Activated T-cell treated with anti-CD3 and anti-CD28 coated beads for 24 hours (primary cell): ENCODE measurements around the gene C1orf74.

Experiments
- DNase-seq: peaks from one replicate; pipeline ENCODE4 v3.0.0-alpha.2; 2020; ENCODE audit warnings: low read depth

C1orf74 gene

DNA sequence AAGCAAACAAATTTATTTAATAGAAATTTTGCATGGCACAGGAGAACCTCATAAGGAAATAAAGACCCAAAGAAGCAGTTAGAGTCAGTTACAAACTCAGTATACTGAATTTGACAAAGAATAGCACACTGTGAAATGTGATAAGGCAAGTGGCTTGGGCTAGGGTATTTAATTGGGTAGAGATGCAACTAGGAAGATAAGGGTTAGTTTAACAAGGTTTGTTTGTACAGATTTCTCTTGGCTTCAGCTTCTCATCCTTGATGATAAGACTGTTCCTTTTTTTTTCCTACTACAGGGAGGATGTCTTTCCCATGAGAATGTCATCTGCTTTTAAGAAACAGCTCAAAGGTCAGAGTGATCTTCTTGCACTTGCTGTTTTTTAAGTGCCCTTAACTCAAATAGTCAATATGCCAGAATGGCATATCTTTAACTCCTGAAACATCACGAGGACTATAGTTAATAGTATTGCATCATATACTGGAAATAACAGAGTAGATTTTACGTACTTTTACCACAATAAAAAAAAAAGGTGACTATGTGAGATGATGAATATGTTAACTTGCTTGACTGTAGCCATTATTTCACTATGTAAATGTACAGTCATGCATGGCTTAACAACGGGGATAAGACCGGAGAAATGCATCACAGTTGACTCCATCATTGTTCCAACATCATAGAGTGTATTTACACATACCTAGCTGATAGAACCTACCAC is 37.8 kb downstream of the C1orf74 start:
- no peak for DNase-seq

DNA sequence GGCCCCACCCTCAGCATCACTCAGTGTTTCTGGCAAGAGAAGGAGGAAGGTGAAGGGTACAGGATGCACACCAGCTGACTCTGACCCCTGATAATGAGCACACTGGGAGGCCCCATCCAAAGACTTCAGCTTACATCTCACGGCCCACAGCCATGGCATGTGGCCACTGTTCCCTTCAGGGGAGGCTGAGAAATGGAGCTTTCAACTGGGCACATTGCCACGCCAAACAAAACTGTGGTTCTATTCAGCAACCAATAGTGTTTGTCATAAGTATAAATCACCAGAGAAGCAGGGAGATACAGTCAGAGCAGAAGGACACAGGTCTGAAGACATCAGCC is 41.2 kb downstream of the C1orf74 start:
- no peak for DNase-seq

DNA sequence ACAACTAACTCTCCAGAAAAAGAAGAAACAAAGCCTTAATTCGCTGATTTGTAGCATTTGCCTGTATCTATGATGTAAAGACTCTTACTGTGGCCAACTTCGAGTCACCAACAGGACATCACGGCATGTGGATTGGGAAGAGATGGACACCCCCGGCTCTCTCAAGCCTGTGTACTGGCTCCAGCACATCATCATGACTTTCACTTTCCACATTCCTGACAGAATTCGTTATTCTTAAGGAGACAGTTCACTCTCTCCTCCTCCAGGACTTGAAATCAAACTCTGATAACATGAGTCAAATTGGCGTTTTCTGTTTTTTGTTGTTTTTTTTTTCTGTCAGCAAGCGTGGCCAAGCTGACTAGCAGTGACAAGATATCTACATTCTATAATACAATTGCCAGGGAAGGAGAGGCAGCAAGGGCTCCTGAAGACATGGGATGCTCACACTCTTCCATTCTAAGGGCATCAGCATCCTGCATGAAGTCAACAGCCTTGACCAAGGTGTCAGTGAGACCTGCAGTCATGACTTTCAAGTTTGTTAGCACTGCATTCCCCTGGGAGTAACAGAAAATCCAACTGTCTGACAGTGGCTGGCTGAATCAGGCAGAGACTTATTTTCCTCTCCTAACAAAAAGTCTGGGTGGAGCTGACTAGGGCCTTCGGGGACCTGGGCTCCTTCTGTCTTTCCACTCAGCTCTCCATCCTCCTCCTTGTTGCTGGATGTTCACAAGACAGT is 41.8 kb downstream of the C1orf74 start:
- no peak for DNase-seq

DNA sequence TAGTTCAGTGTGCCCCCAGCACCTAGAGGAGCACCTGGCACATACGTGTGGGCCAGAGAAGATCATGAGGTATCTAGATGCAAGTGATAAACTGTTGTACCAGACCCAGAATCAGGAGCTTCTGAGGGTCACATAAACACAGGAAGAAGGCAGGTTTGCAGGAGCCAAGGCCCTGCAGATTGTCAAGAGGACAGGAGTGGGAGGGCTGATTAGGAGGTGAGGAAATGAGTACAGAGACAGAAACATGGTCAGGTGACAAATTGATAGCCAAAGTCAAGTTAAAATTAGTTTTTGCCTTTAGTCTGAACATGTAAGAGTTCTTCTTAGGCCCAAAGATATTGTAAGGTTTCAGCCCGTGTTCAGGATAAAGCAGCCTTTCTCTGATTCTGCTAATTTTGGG is 42.5 kb downstream of the C1orf74 start:
- no peak for DNase-seq

DNA sequence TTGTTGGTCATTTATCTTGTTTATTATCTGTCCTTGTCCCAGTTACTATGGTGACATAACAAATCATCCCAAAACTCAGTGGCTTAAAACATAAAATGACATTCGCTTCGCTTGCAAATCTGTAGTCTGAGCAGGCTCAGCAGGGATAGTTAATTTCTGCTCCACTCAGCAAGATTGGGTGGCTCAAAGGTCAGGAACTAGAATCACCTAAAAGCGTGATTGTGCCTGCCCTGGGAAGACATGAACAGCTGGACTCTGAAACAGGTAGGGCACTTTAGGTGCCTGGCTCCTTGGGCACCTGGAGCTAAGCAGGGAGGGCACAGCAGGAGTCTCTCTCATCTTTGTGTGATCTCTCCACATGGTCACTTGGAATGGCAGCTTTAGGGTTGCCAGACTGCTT is 43.2 kb downstream of the C1orf74 start:
- no peak for DNase-seq

DNA sequence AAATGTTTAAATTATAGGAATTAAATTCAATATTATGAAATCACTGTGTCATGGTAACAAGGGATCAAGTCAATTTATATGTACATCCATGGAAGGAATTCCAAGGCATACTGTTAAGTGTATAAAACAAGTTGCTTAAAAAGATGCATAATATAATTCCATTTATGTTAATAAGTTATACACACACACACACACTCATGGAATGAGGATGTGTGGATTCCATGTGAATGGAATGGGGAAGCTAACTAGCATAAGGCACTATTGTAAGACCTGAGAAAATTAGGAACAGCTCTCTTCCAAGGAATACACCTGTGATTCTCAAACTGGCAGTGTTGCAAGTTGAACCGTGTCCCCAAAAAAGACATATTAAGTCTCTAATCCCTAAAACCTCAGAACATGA is 46.1 kb downstream of the C1orf74 start:
- no peak for DNase-seq

DNA sequence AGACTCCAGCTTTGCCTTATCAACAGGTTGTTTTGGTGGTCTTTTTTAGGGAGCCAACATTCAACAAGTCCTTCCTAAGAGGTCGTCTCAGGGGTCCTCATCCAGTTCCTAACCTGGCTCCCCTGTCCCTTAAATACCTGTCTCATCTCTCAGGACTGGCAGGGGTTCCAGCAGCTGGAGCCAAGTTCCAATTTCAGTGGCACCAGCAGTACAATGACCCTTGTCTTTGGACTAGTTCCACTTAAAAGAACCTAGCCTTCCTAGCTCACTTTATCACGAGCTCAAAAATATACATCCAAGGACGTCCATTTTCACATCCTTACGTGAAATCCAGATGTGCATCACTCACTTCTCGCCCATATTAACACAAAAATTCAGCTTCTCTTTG is 47.2 kb downstream of the C1orf74 start:
- DNase-seq = no peak

DNA sequence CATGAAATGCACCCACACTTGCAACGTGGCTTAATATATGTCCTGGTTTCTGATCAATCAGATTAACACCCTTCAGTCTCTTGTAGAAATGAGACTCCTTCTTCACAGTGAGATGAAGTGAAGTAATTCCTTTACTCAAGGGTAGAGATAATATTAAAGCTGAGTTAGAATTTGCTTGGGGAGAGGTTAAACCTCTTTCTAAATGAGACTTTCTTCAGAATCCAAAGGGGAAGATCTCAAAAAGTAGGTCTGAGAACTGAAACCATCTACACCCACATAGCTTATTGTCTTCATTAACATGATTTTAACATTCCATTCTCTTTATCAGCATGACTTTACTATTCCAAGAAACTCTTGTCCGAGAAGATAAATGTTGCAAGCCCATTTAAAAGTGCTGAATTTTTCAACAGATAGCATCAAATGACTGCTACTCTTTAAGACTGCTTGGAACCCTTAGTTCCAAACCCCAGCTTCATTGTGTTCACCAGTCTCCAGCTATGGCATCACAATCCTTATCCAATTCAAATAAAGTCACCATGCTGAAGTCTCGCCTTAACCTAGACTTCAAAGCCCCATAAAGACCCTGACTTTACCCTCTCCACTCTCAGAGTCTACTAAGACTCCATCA is 47.8 kb downstream of the C1orf74 start:
- DNase-seq = no peak

DNA sequence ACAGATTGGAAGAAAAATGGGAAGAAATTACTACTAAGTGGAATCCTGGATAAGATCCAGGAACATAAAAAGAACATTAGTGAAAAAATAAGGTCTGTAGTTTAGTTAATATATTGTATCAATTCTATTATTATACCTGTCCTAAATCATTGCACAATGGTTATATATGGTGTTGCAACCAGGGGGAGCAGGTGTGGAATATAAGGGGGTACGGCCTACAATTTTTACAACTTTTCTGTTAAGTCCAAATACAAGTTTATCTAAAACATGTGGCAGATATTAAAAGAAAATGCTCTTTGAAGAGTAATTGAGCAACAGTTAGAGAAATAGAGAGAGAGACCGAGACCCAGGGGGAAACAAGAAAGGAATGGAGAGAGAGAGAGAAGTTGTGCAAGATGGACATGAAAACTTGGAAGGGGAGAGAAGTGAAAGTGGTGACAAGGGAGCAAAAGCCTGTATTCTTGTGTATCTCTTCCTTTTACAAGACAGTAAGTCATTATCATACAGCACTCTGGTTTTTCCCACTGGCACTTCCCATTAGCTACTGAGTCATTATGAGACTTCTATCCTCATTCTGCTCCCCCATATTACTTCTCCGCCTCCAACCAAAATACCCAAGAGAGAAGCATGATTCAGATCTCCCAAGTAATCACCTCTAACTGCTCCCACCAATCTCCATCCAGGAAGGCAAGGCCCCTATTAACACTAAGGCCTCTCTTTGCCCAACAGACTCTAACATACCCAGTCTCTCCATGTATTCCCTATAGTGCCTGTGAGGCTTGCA is 50.8 kb downstream of the C1orf74 start:
- no peak for DNase-seq

DNA sequence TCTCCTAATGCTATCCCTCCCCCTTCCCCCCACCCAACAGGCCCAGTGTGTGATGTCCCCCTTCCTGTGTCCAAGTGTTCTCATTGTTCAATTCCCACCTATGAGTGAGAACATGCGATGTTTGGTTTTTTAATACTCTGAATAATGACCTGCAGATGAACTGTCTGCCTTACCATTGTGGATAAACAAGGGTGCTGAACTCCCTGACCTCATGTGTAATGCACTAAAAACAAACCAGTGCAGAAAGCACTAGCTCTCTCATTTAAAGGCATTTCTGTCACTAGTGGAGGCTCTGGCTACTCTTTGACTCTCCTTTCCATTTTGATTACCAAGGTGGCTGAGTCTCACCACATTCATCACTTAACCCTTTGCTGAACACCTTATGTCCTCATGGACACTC is 51.6 kb downstream of the C1orf74 start:
- DNase-seq = no peak

DNA sequence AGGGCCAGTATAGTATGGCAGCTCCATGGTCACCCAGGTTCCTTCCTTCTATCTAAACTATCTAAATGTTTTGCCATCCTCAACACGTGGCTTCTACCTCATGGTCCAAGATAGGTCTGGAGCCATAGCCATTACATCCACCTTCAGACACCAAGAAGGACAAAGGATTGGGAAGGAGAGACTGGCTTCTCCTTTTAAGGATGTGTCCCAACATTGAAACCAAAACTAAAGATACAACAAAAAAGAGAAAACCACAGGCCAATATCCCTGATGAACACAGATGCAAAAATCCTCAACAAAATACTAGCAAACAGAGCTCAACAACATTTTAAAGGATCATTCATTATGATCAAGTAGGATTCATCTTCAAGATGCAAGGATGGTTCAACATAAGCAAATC is 54.9 kb downstream of the C1orf74 start:
- DNase-seq = no peak
